Activated CD8-positive, alpha-beta T cell treated with anti-CD3 and anti-CD28 coated beads for 36 hours (primary cell): ENCODE measurements around the gene TACC3. TPM values are rescaled to one million over a fixed set of nuclear protein-coding genes. Genes with fewer than 3 reads are reported as not detected.

Source experiments
- ATAC-seq: fragments of 200-7000 bp; cut with Tn5 transposase; one replicate; pipeline ENCODE4 v1.10.0; 2021; ENCODE audit warnings: mild to moderate bottlenecking, moderate library complexity
- CTCF ChIA-PET: fragments of 350-600 bp; sonication (Branson Sonifier 250); formaldehyde crosslinking; loops from one replicate; lab custom pipeline; 2021; ENCODE audit warnings: antibody characterized with exemption; lab: Charles Lee
- POLR2A ChIA-PET: fragments of 350-600 bp; sonication (Branson Sonifier 250); formaldehyde crosslinking; loops from one replicate; lab custom pipeline; 2021; ENCODE audit warnings: antibody characterized with exemption; lab: Charles Lee
- DNase-seq: peaks from one replicate; pipeline ENCODE4 v3.0.0-alpha.2; 2020
- H3K27ac Mint-ChIP-seq: one replicate; pipeline ENCODE4 v1.8.0; 2021; ENCODE audit warnings: mild to moderate bottlenecking, mixed read lengths
- H3K27me3 Mint-ChIP-seq: one replicate; pipeline ENCODE4 v1.8.0; 2021; ENCODE audit warnings: mixed read lengths
- H3K36me3 Mint-ChIP-seq: one replicate; pipeline ENCODE4 v1.8.0; 2021; ENCODE audit warnings: low read depth, mixed read lengths
- H3K4me1 Mint-ChIP-seq: one replicate; pipeline ENCODE4 v1.8.0; 2021; ENCODE audit warnings: low read depth, mixed read lengths
- H3K4me3 Mint-ChIP-seq: one replicate; pipeline ENCODE4 v1.8.0; 2021; ENCODE audit warnings: mild to moderate bottlenecking, moderate library complexity, mixed read lengths
- H3K9me3 Mint-ChIP-seq: one replicate; pipeline ENCODE4 v1.8.0; 2021; ENCODE audit warnings: mixed read lengths
- CTCF ChIP-seq: fragments of 200-600 bp; IDR thresholded peaks from one replicate; pipeline ENCODE4 v1.8.0; 2022; ENCODE audit warnings: antibody characterized with exemption, mild to moderate bottlenecking
- intact Hi-C: fragments of 100-400 bp; cut with micrococcal nuclease; formaldehyde crosslinking; loops from one replicate; pipeline ENCODE4 v1.10.0; 2022
- total RNA-seq, 2 experiments: library from RNA; stranded (reverse); gene quantifications; one replicate each; pipeline ENCODE4 v1.2.3, GENCODE V29; 2021

The TACC3 gene
- total RNA-seq, 2 experiments from 2014 or later, result 190 to 200 TPM

- Mint-ChIP-seq H3K4me3 (no peak overlapping the region), H3K36me3 (peaks cover 55% of the 10 kb centered on the region), H3K9me3 (no peaks in the 10 kb centered on the region), H3K27me3 (no peaks in the 10 kb centered on the region), H3K27ac (no peak overlapping the region), H3K4me1 (peaks cover 40% of the 10 kb centered on the region)
- no peak for ATAC-seq
- no peak for TF ChIP-seq CTCF
- ChIA-PET POLR2A (interaction anchor here (0.9 to 3.9 kb wide), 7 partner anchors 9 to 43 kb away, joined by 3 to 32 read pairs (median 4); partner anchors contain the start of genes SLBP and TMEM129), CTCF (interaction anchor here (1.7 to 12.5 kb wide), 2 partner anchors 12 to 23 kb away, joined by 5 to 177 read pairs; no protein-coding TSS in a partner anchor)
- intact Hi-C loops, result no loop called here
- DNase-seq, result no peak
These were observed 17.5 kb upstream of the TACC3 start for GRCh38 chr4:1703867-1704266.

- peaks cover 57% of the 10 kb centered on the region for H3K4me1 Mint-ChIP-seq
- ATAC-seq, result no peak
- ChIA-PET CTCF (interaction anchor here (1.3 to 12.5 kb wide), 2 partner anchors 13 to 22 kb away, joined by 3 to 177 read pairs; no protein-coding TSS in a partner anchor), POLR2A (interaction anchor here (3.7 to 9.5 kb wide), 2 partner anchors 11 to 17 kb away, joined by 32 to 190 read pairs; partner anchors contain the start of genes TACC3 and TMEM129)
- no peaks in the 10 kb centered on the region for H3K9me3 Mint-ChIP-seq
- no peak for DNase-seq
- no peak overlapping the region for H3K27ac Mint-ChIP-seq
- no peak for TF ChIP-seq CTCF
- no peak overlapping the region for H3K4me3 Mint-ChIP-seq
- no peaks in the 10 kb centered on the region for H3K27me3 Mint-ChIP-seq
- intact Hi-C loops, result no loop called here
- peaks cover 63% of the 10 kb centered on the region for H3K36me3 Mint-ChIP-seq
These were observed 15.6 kb upstream of the TACC3 start for GRCh38 chr4:1705732-1706131.

- ChIA-PET POLR2A (interaction anchor here (3.7 to 9.5 kb wide), 2 partner anchors 12 to 17 kb away, joined by 32 to 190 read pairs; partner anchors contain the start of genes TACC3 and TMEM129), CTCF (interaction anchor here (1.3 to 12.5 kb wide), 2 partner anchors 14 to 22 kb away, joined by 3 to 177 read pairs; no protein-coding TSS in a partner anchor)
- Mint-ChIP-seq H3K4me3 (no peak overlapping the region), H3K36me3 (peaks cover 67% of the 10 kb centered on the region), H3K27me3 (no peaks in the 10 kb centered on the region), H3K9me3 (no peaks in the 10 kb centered on the region), H3K27ac (no peak overlapping the region), H3K4me1 (peaks cover 61% of the 10 kb centered on the region)
- DNase-seq, result no peak
- ATAC-seq, result no peak
- TF ChIP-seq CTCF, result no peak
- intact Hi-C loops, result no loop called here
These were observed 15.0 kb upstream of the TACC3 start for GRCh38 chr4:1706358-1706757.

GRCh38 chr4:1708581-1708980 is 12.7 kb upstream of the TACC3 start:
- ChIA-PET CTCF (interaction anchor here (1.0 to 12.5 kb wide), 6 partner anchors 13 to 38 kb away, joined by 3 to 177 read pairs (median 5); partner anchors contain the start of genes TACC3 and TMEM129), POLR2A (interaction anchor here (1.7 to 9.5 kb wide), 4 partner anchors 8 to 16 kb away, joined by 5 to 190 read pairs (median 46); partner anchors contain the start of genes TACC3 and TMEM129)
- Mint-ChIP-seq H3K4me1 (peaks cover 46% of the 10 kb centered on the region), H3K27ac (no peak overlapping the region), H3K27me3 (no peaks in the 10 kb centered on the region), H3K9me3 (no peaks in the 10 kb centered on the region), H3K4me3 (peak overlapping the region; percentile 85), H3K36me3 (peaks cover 66% of the 10 kb centered on the region)
- TF ChIP-seq CTCF, result no peak
- no peak for ATAC-seq
- DNase-seq, result no peak
- intact Hi-C loops, result no loop called here

GRCh38 chr4:1711055-1711570 is 10.2 kb upstream of the TACC3 start:
- no peak for ATAC-seq
- H3K36me3 Mint-ChIP-seq, result peaks cover 70% of the 10 kb centered on the region
- intact Hi-C loops, result no loop called here

More at GRCh38 chr4:1711055-1711570, 10.2 kb upstream of the TACC3 start:
- Mint-ChIP-seq H3K4me3 (peak overlapping the region; percentile 85), H3K27me3 (no peaks in the 10 kb centered on the region), H3K4me1 (peaks cover 55% of the 10 kb centered on the region), H3K27ac (peak overlapping the region; percentile 91), H3K9me3 (no peaks in the 10 kb centered on the region)
- CTCF ChIA-PET, result interaction anchor here (12.5 kb wide), 1 partner anchor 19 kb away, joined by 177 read pairs; no protein-coding TSS in a partner anchor
- DNase-seq, result no peak
- POLR2A ChIA-PET, result interaction anchor here (0.9 to 9.5 kb wide), 5 partner anchors 8 to 19 kb away, joined by 3 to 190 read pairs (median 26); partner anchors contain the start of genes TACC3 and TMEM129
- no peak for TF ChIP-seq CTCF
